ENCODE data around the gene PALM. TPM values are rescaled to one million over a fixed set of nuclear protein-coding genes. Genes with fewer than 3 reads are reported as not detected.

Gene PALM
- total RNA-seq, 1 experiment from 2014 or later: 18.5 TPM

GRCh38 chr19:784541-784940 lies 75.8 kb downstream of the PALM start:
- Histone ChIP-seq H2BK20ac (ENCODE audit: low read depth, low read length, poor library complexity, severe bottlenecking) (no peak overlapping the region), H3K9ac (ENCODE audit: extremely low read depth, insufficient read length, low read length) (no peak overlapping the region), H3K4me2 (ENCODE audit: insufficient read depth, insufficient read length, low read length) (no peak overlapping the region), H2BK15ac (ENCODE audit: low read depth, low read length) (0 out of 2 replicates have a peak overlapping the region, but pooled peaks have one; percentile 29), H3K14ac (ENCODE audit: insufficient read depth, low read length) (no peak overlapping the region; the same call in 1 of the 2 replicates), H2AFZ (ENCODE audit: low read length) (no peak overlapping the region), H3K56ac (ENCODE audit: insufficient read length, low read depth, low read length) (no peak overlapping the region), H3K27me3 (ENCODE audit: insufficient read depth, low read length) (no peaks in the 10 kb centered on the region), H3K79me1 (ENCODE audit: insufficient read depth, low read depth, low read length, poor library complexity, severe bottlenecking) (no peaks in the 10 kb centered on the region), H2BK120ac (ENCODE audit: low read depth, low read length, poor library complexity, severe bottlenecking) (no peak overlapping the region), H3K9me3 (ENCODE audit: control insufficient read depth, low read depth, low read length) (no peaks in the 10 kb centered on the region), H3K23me2 (ENCODE audit: insufficient read length, low read depth, low read length, poor library complexity, severe bottlenecking) (peaks cover 16% of the 10 kb centered on the region), H2AK5ac (ENCODE audit: insufficient read length, low read length) (peak overlapping the region; percentile 25), H4K5ac (ENCODE audit: insufficient read length, low read depth, low read length) (no peak overlapping the region), H2BK12ac (ENCODE audit: insufficient read length, low read depth, low read length) (no peak overlapping the region), H3K18ac (ENCODE audit: insufficient read length, low read depth, low read length) (no peak overlapping the region), H3K79me2 (ENCODE audit: insufficient read depth, low read length) (no peaks in the 10 kb centered on the region), H4K8ac (replicated peaks; ENCODE audit: insufficient read length, low read depth, low read length) (no peak overlapping the region), H3K4ac (ENCODE audit: low read depth, low read length) (no peak overlapping the region), H3T11ph (ENCODE audit: low read length) (no peak overlapping the region), H3K23ac (ENCODE audit: insufficient read length, low read depth, low read length) (no peak overlapping the region), H4K20me1 (ENCODE audit: control insufficient read depth, insufficient read depth, insufficient read length) (no peaks in the 10 kb centered on the region), H3K4me1 (ENCODE audit: insufficient read depth, low read length) (no peaks in the 10 kb centered on the region; the same call in 1 of the 2 replicates), H2BK5ac (ENCODE audit: insufficient read length, low read length) (no peak overlapping the region), H4K91ac (ENCODE audit: insufficient read length, low read depth, low read length) (peak overlapping the region; percentile 38), H3K27ac (ENCODE audit: insufficient read length, low read depth, low read length) (no peak overlapping the region)
- no peaks in the 10 kb centered on the region for H3K9me3 Mint-ChIP-seq
- peaks cover 0 to 7% (median 4%) of the 10 kb centered on the region in 3 experiments; a peak in 3 of 7 replicates for H3K36me3 Mint-ChIP-seq (ENCODE audit: insufficient read depth in 1 of 3, low read depth in 3 of 3)
- no peak for DNase-seq
- TF ChIP-seq CTCF (conservative IDR thresholded peaks at IDR 0.05): no peak
- 0 out of 5 replicates have a peak overlapping the region, but pooled peaks of 1 of the 2 experiments have one; percentile 12 for H3K4me3 Mint-ChIP-seq
- no CpG with 5 or more reads among the region's 13 CpGs for WGBS (ENCODE audit: extremely low coverage, insufficient read length, low lambda C conversion rate)
- peak overlapping the region in 2 of 3 experiments; percentile 21 to 67; a peak in 2 of 7 replicates for H3K27ac Mint-ChIP-seq
- no peaks in the 10 kb centered on the region for H3K27me3 Mint-ChIP-seq (ENCODE audit: low read depth)
- peaks cover 29 to 38% of the 10 kb centered on the region in 2 experiments for H3K4me1 Mint-ChIP-seq
